A549 (cell line): ENCODE measurements around the gene PSG6. TPM values are rescaled to one million over a fixed set of nuclear protein-coding genes. Genes with fewer than 3 reads are reported as not detected.
A peak's percentile ranks its signal among the peaks of the same experiment; 100 is the strongest.
"Not testable (repeated sequence)": the region's sequence is repeated elsewhere in the genome, so short reads cannot be mapped to it uniquely, and the experiment has no call there.

Experiments used
- ATAC-seq, 2 experiments: fragments of 200-7000 bp in 1 of 2; fragments of >200 bp in 1 of 2; cut with Nextera tagmentation in 1 of 2; cut with Tn5 transposase in 1 of 2; 3 replicates each; pipeline versions ENCODE4 v1.8.0 to v1.9.1; 2018 to 2020; ENCODE audit warnings: mild to moderate bottlenecking in 1 of 2, moderate library complexity in 1 of 2
- CTCF ChIA-PET: fragments of 300-600 bp; sonication (Branson Sonifier 250); formaldehyde crosslinking; extraction: SDS; loops from one replicate; lab custom pipeline; 2021; ENCODE audit warnings: antibody characterized with exemption, inconsistent platforms; lab: Yijun Ruan, JAX
- POLR2A ChIA-PET: fragments of 350-600 bp; formaldehyde crosslinking; extraction: SDS; loops from one replicate; lab custom pipeline; 2021; ENCODE audit warnings: antibody characterized with exemption, inconsistent platforms; lab: Yijun Ruan, JAX
- DNase-seq, 2 experiments: peaks; one replicate each; pipeline versions ENCODE4 v3.0.0 to v3.0.0-alpha.2; 2011 to 2016; ENCODE audit warnings: low read depth in 1 of 2, low spot score in 1 of 2
- FAIRE-seq: peaks from 2 replicates; lab custom pipeline; 2011; peaks lifted over from hg19 to GRCh38; lab: Jason Lieb, UNC
- H3K27ac ChIP-seq, 2 experiments: fragments of >200 bp; sonication (Bioruptor Twin); formaldehyde crosslinking; 3 replicates each; pipeline ENCODE4 v1.5.1; 2016 to 2017
- H3K4me1 ChIP-seq: fragments of >200 bp; sonication (Bioruptor Twin); formaldehyde crosslinking; 3 replicates; pipeline ENCODE4 v1.6.1; 2016
- H3K4me2 ChIP-seq: fragments of >200 bp; sonication (Bioruptor Twin); formaldehyde crosslinking; 3 replicates; pipeline ENCODE4 v1.6.1; 2016
- H3K4me3 ChIP-seq: fragments of >200 bp; sonication (Bioruptor Twin); formaldehyde crosslinking; 3 replicates; pipeline ENCODE4 v1.5.1; 2016
- H3K9me3 ChIP-seq: fragments of >200 bp; sonication (Bioruptor Twin); formaldehyde crosslinking; 3 replicates; pipeline ENCODE4 v1.6.1; 2016
- CEBPB ChIP-seq, 2 experiments: fragments of >200 bp in 1 of 2; sonication (Bioruptor Twin) in 1 of 2; formaldehyde crosslinking in 1 of 2; IDR thresholded peaks; 2 replicates each; pipeline ENCODE4 v1.6.1; 2012 to 2016
- CTCF ChIP-seq: fragments of >200 bp; sonication (Bioruptor Twin); formaldehyde crosslinking; IDR thresholded peaks from 3 replicates; pipeline ENCODE4 v1.5.1; 2016
- EP300 ChIP-seq, 2 experiments: fragments of >200 bp; sonication (Bioruptor Twin); formaldehyde crosslinking; IDR thresholded peaks; 2 replicates in 1 of 2; 3 replicates in 1 of 2; pipeline ENCODE4 v1.6.1; 2016 to 2017
- FOSL2 ChIP-seq, 2 experiments: fragments of 450-650 bp in 1 of 2; fragments of >200 bp in 1 of 2; sonication (Bioruptor Twin) in 1 of 2; formaldehyde crosslinking; IDR thresholded peaks; 2 replicates each; pipeline versions ENCODE4 v1.5.0 to v1.6.1; 2016 to 2020; ENCODE audit warnings: mild to moderate bottlenecking in 1 of 2, moderate library complexity in 1 of 2
- GATA3 ChIP-seq: IDR thresholded peaks from 2 replicates; pipeline ENCODE4 v1.6.1; 2012; ENCODE audit warnings: borderline replicate concordance
- HES2 ChIP-seq: fragments of >200 bp; sonication (Bioruptor Twin); formaldehyde crosslinking; IDR thresholded peaks from 2 replicates; pipeline ENCODE4 v1.6.1; 2016
- JUN ChIP-seq, 2 experiments: fragments of >200 bp; sonication (Bioruptor Twin); formaldehyde crosslinking; IDR thresholded peaks; 2 replicates in 1 of 2; 3 replicates in 1 of 2; pipeline ENCODE4 v1.6.1; 2016 to 2017
- JUNB ChIP-seq: fragments of >200 bp; sonication (Bioruptor Twin); formaldehyde crosslinking; IDR thresholded peaks from 2 replicates; pipeline ENCODE4 v1.6.1; 2016
- KDM5A ChIP-seq: fragments of 200-600 bp; sonication (generic); IDR thresholded peaks from 2 replicates; pipeline ENCODE4 v1.6.1; 2016; ENCODE audit warnings: antibody characterized with exemption, mild to moderate bottlenecking
- MAX ChIP-seq: IDR thresholded peaks from 2 replicates; pipeline ENCODE4 v1.6.1; 2012
- MAZ ChIP-seq: fragments of 150-350 bp; IDR thresholded peaks from 2 replicates; pipeline ENCODE4 v1.6.1; 2014; ENCODE audit warnings: antibody characterized with exemption, low read depth, low read length, borderline replicate concordance
- NFE2L2 ChIP-seq: fragments of 150-350 bp; conservative IDR thresholded peaks from 2 replicates; pipeline ENCODE4 v1.6.1; 2014; ENCODE audit warnings: low read length
- PHF8 ChIP-seq: fragments of 200-600 bp; sonication (generic); IDR thresholded peaks from 2 replicates; pipeline ENCODE4 v1.6.1; 2016; ENCODE audit warnings: low read depth, mild to moderate bottlenecking, antibody characterized with exemption, moderate library complexity, borderline replicate concordance
- POLR2A ChIP-seq: IDR thresholded peaks from 2 replicates; pipeline ENCODE4 v1.6.1; 2012; ENCODE audit warnings: mild to moderate bottlenecking, low read length
- RAD21 ChIP-seq, 2 experiments: fragments of >200 bp in 1 of 2; sonication (Bioruptor Twin) in 1 of 2; formaldehyde crosslinking in 1 of 2; IDR thresholded peaks in 1 of 2; conservative IDR thresholded peaks in 1 of 2; 2 replicates in 1 of 2; 3 replicates in 1 of 2; pipeline ENCODE4 v1.6.1; 2012 to 2018; ENCODE audit warnings: inconsistent platforms in 1 of 2
- RCOR1 ChIP-seq: fragments of 150-350 bp; IDR thresholded peaks from 2 replicates; pipeline ENCODE4 v1.6.1; 2014; ENCODE audit warnings: antibody characterized with exemption, low read length, low read depth
- SMC3 ChIP-seq: fragments of >200 bp; sonication (Bioruptor Twin); formaldehyde crosslinking; IDR thresholded peaks from 3 replicates; pipeline ENCODE4 v1.6.1; 2018; ENCODE audit warnings: inconsistent platforms
- WGBS: methylation state at CpG from one replicate; pipeline ENCODE4 v1.1.6; 2017; ENCODE audit errors: missing lambda C conversion rate; 5-methylcytosine and 5-hydroxymethylcytosine counted together
- polyA plus RNA-seq, 4 experiments: library from polyadenylated mRNA; depleted of rRNA in 3 of 4; stranded (reverse); fragments of >200 nt; fragmentation: RNase III in 1 of 4; extraction: RNeasy Plus Mini Kit Qiagen cat#74134 plus additional on column Dnase treatment in 1 of 4; gene quantifications; 2 replicates in 3 of 4; 3 replicates in 1 of 4; pipeline ENCODE4 v1.2.3, GENCODE V29; 2011 to 2017
- TF ChIP-seq, protein P1 (sequence below): fragments of 450-650 bp; IDR thresholded peaks from 2 replicates; pipeline ENCODE4 v1.6.1; 2014; ENCODE audit warnings: antibody characterized with exemption
- TF ChIP-seq, protein P2 (sequence below): fragments of 200-600 bp; sonication (generic); IDR thresholded peaks from 2 replicates; pipeline ENCODE4 v1.6.1; 2016; ENCODE audit warnings: antibody characterized with exemption, mild to moderate bottlenecking, moderate library complexity

Gene PSG6
- polyA plus RNA-seq, 2 of the 4 experiments (the other 2 are of a cell fraction), result 0.05 TPM; not detected in 1

GRCh38 chr19:42932485-42933101 is 14.9 kb upstream of the PSG6 start:
- WGBS, result 7% methylated on average over 5 of the region's 5 CpGs
- Histone ChIP-seq H3K27ac (peak overlapping the region; percentile 65 to 81), H3K4me2 (peak overlapping the region; percentile 59), H3K4me1 (peaks cover 31% of the 10 kb centered on the region)
- DNase-seq (peak; percentile 15 to 75), ATAC-seq (peak in 1 of 2 experiments; percentile 83; a peak in 3 of 6 replicates), FAIRE-seq (peak; percentile 98)
- H3K9me3 ChIP-seq; H3K4me3 ChIP-seq; POLR2A ChIA-PET; TF ChIP-seq FOSL2 (IDR thresholded peaks at IDR 0.05): not testable (repeated sequence)
- TF ChIP-seq CEBPB (IDR thresholded peaks at IDR 0.05) (peak in 1 of 2 experiments; percentile 49; a peak in 1 of 4 replicates), HES2 (0 out of 2 replicates have a peak, but pooled peaks have one; percentile 8), GATA3 (peak; percentile 82; the same call in 1 of the 2 replicates), JUN (IDR thresholded peaks at IDR 0.05) (peak in 1 of 2 experiments; percentile 31; a peak in 1 of 5 replicates), JUNB (peak; percentile 63; the same call in 1 of the 2 replicates), EP300 (IDR thresholded peaks at IDR 0.05) (peak; percentile 34 to 56; a peak in 2 of 5 replicates), MAX (peak; percentile 35; the same call in 1 of the 2 replicates), FOSL2 (CRISPR knock-in tag; IDR thresholded peaks at IDR 0.05) (peak; percentile 87)
- TF ChIP-seq, protein P1, sequence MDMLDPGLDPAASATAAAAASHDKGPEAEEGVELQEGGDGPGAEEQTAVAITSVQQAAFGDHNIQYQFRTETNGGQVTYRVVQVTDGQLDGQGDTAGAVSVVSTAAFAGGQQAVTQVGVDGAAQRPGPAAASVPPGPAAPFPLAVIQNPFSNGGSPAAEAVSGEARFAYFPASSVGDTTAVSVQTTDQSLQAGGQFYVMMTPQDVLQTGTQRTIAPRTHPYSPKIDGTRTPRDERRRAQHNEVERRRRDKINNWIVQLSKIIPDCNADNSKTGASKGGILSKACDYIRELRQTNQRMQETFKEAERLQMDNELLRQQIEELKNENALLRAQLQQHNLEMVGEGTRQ, result peak; percentile 86
- CTCF ChIA-PET, result interaction anchor here (0.6 to 1.5 kb wide), 3 partner anchors 47 to 601 kb away, joined by 3 read pairs; no protein-coding TSS in a partner anchor

DNA sequence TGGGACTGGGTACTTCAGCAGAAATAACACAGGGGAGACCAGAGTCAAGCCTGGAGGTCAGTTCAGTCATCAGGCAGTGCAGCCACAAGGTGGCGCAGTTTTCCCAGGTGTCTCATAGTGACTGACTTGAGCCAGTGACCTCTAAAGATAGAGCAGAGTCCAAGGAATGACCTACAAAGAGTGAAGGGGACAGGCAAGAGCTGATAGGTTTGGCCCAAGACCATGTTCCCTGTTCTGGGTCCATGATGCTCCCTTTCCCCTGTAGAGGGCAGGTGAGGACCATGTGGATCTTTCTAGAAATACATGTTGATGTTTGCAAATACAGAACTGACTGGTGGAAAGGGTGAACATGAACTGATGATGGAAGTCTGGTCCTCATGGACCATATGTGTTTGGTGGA is 12.5 kb upstream of the PSG6 start:
- CTCF ChIA-PET, result interaction anchor here (0.7 to 1.8 kb wide), 5 partner anchors 10 to 391 kb away, joined by 3 to 8 read pairs (median 4); no protein-coding TSS in a partner anchor
- Histone ChIP-seq H3K27ac (peak overlapping the region in 1 of 2 experiments; percentile 24; a peak in 1 of 6 replicates), H3K4me1 (peaks cover 31% of the 10 kb centered on the region)
- WGBS, result 26% methylated on average over 1 of the region's 1 CpG
- H3K4me3 ChIP-seq, H3K9me3 ChIP-seq, POLR2A ChIA-PET, ATAC-seq, H3K4me2 ChIP-seq: not testable (repeated sequence)
- DNase-seq, result peak in 1 of 2 experiments; percentile 52
- TF ChIP-seq RAD21 (conservative IDR thresholded peaks at IDR 0.05 in 1 of 2, IDR thresholded peaks at IDR 0.05 in 1 of 2), result peak; percentile 56 to 64; a peak in 4 of 5 replicates
- peak; percentile 23; the same call in 1 of the 3 replicates for TF ChIP-seq SMC3
- peak; percentile 51 for TF ChIP-seq CTCF
- peak; percentile 90 for FAIRE-seq

- 90% methylated on average over 3 of the region's 3 CpGs for WGBS
- ChIA-PET CTCF (interaction anchor here (0.6 to 1.8 kb wide), 7 partner anchors 9 to 497 kb away, joined by 3 to 8 read pairs (median 3); no protein-coding TSS in a partner anchor), POLR2A (no interaction called here)
- no peak overlapping the region; a peak in 1 of 6 replicates for H3K27ac ChIP-seq
- peaks cover 26% of the 10 kb centered on the region for H3K4me1 ChIP-seq
- ATAC-seq, result no peak
- no peak for DNase-seq
- no peak overlapping the region for H3K4me2 ChIP-seq
- peak; percentile 84 for FAIRE-seq
- TF ChIP-seq RAD21 (conservative IDR thresholded peaks at IDR 0.05 in 1 of 2, IDR thresholded peaks at IDR 0.05 in 1 of 2) (no peak), KDM5A (no peak), POLR2A (no peak), EP300 (IDR thresholded peaks at IDR 0.05) (no peak), MAX (no peak), NFE2L2 (no peak), RCOR1 (no peak), MAZ (no peak), PHF8 (no peak)
- TF ChIP-seq, protein P2, sequence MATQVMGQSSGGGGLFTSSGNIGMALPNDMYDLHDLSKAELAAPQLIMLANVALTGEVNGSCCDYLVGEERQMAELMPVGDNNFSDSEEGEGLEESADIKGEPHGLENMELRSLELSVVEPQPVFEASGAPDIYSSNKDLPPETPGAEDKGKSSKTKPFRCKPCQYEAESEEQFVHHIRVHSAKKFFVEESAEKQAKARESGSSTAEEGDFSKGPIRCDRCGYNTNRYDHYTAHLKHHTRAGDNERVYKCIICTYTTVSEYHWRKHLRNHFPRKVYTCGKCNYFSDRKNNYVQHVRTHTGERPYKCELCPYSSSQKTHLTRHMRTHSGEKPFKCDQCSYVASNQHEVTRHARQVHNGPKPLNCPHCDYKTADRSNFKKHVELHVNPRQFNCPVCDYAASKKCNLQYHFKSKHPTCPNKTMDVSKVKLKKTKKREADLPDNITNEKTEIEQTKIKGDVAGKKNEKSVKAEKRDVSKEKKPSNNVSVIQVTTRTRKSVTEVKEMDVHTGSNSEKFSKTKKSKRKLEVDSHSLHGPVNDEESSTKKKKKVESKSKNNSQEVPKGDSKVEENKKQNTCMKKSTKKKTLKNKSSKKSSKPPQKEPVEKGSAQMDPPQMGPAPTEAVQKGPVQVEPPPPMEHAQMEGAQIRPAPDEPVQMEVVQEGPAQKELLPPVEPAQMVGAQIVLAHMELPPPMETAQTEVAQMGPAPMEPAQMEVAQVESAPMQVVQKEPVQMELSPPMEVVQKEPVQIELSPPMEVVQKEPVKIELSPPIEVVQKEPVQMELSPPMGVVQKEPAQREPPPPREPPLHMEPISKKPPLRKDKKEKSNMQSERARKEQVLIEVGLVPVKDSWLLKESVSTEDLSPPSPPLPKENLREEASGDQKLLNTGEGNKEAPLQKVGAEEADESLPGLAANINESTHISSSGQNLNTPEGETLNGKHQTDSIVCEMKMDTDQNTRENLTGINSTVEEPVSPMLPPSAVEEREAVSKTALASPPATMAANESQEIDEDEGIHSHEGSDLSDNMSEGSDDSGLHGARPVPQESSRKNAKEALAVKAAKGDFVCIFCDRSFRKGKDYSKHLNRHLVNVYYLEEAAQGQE, result no peak
- TF ChIP-seq, all 56 proteins: peak for 0
- H3K4me3 ChIP-seq, result no peak overlapping the region
- H3K9me3 ChIP-seq, result peaks cover 3% of the 10 kb centered on the region; the same call in 1 of the 3 replicates
Observed at GRCh38 chr19:42928896-42929295, 11.2 kb upstream of the PSG6 start.
